Stimulated activated CD4-positive, alpha-beta T cell treated with anti-CD3 and anti-CD28 coated beads, Interleukin-1b, Interleukin-23, amount 100 ng/mL, for 48 hours (primary cell): Measurements from ENCODE around the gene RAB8A.
"Not testable (repeated sequence)": the region's sequence is repeated elsewhere in the genome, so short reads cannot be mapped to it uniquely, and the experiment has no call there.

Experiments
- DNase-seq: peaks from one replicate; pipeline ENCODE4 v3.0.0-alpha.2; 2020

The RAB8A gene

DNA sequence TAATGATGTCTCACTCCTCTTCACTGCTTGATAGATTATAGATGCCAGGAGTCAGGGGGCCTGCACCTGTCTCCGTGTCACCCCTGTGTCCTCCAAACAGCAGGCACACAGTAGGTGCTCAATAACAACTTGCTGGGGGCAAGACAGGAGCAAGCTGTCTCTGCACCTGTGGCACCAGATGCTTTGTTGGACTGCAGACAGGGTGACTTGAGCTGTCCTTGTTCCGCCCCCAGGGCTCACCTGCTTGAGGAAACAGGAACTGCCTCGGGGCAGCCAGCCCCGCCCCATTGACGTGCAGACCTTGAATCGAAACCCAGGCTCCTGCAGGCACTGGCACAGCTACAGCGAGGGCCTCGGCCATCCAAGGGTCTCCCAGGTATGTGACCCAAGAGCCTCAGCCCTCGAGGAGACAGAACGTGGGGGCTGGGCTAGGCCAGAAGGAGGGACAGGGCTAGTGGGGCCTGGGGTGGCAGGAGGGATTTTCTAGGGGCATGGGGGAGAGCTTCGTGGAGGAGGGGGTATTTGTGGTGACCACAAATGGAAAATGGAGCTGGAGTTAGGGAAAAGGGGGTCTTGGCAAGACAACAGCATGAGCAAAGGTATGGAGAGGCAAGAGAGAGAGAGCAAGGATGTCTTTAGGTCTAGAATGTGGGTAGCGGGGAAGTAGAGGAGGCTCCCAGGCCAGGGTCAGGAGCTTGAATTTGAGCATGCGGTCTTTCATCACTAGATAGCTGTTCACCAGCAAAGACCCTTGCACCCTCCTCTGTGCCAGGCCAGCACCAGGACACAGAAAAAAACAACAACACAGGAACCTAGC lies 31.9 kb downstream of the RAB8A start, which contains the start of gene HSH2D:
TSS of gene HSH2D (plus strand) at position 287 of the 817 bp plus-strand sequence. CDS start 5,066 bp downstream, outside the sequence.
- peak; percentile 81 for DNase-seq

DNA sequence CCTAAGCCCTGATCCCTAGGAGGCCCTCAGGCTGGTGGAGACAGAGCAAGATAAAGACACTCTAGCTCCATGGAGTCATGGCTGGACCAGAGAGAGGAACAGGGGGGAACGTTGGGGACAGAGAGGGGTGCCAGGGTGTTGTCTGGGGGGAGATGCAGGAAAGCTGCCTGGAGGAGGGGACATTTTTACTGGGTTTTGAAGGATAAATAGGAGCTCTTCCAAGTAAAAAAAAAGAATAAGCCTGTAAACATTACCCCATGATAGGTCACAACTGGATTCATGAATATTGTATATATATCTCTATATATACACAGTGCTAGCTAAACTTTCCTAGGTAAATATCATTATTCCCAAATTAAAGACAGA lies 32.5 kb downstream of the RAB8A start:
- no peak for DNase-seq

DNA sequence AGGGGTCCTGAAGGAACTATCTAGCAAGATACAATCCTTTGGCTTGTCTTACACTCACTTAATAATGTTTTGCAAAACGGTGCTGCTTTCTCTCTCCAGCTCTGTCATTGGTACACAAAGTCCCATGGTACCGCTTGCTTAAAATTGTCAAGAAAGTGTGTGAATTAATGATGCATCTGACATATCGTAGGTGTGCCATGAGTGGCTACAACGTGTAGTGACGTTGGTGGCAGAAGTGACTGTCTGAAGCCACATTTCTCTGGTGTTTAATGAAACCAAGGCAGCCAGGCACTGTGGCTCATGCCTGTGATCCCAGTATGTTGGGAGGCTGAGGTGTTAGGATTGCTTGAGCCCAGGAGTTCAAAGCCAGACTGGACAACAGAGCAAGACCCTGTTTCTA lies 34.4 kb downstream of the RAB8A start:
- DNase-seq, result no peak

DNA sequence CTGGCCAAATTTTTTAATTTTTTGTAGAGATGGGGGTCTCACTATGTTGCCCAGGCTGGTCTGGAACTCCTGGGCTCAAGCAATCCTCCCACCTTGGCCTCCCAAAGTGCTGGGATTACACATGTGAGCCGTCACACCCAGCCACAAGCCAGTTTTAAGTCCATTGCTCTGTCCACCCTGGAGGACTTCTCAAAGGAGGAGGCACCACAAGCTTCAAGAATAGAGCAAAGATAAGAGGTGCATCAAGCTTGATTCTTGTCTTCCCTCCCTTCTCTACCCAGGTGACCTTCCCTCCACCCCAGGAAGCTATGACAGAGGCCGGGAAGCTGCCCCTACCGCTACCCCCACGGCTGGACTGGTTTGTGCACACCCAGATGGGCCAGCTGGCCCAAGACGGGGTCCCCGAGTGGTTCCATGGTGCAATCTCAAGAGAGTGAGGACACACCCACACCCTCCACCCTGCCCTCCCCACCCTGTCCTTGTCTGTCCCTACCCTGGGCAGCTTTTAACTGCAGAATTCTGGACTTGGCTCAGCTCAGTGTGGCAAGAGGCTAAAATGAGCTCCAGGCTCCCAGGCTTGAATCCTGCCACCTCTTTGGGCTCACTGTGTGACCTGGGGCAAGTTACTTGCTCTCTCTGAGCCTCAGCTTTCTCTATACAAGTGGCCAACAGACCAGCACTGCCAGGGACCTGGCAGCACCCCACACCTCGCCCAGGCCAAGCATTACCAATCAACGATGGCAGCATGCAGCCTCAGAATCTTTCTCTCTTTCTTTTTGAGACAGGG lies 36.9 kb downstream of the RAB8A start:
- DNase-seq, result no peak

DNA sequence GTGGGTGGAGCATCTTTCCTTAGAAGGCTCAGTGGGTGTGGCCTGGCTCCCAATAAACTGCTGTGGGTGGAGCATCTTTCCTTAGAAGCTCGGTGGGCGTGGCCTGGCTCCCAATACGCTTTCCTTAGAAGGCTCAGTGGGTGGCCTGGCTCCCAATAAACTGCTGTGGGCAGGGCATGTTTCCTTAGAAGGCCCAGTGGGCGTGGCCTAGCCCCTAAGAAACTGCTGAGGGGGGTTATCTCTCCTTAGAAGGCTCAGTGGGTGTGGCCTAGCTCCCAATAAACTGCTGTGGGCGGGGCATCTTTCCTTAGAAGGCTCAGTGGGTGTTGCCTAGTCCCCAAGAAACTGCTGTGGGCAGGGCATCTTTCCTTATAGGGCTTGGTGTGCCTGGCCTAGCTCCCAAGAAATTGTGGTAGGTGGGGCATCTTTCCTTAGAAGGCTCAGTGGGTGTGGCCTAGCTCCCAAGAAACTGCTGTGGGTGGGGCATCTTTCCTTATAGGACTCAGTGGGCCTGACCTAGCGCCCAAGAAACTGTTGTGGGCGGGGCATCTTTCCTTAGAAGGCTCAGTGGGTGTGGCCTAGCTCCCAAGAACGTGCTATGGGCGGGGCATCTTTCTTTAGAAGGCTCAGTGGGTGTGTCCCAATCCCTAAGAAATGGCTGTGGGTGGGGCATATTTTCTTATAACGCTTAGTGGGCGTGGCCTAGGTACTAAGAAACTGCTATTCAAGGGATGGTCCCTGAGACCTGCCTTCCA lies 42.1 kb downstream of the RAB8A start:
- DNase-seq, result peak; percentile 42

DNA sequence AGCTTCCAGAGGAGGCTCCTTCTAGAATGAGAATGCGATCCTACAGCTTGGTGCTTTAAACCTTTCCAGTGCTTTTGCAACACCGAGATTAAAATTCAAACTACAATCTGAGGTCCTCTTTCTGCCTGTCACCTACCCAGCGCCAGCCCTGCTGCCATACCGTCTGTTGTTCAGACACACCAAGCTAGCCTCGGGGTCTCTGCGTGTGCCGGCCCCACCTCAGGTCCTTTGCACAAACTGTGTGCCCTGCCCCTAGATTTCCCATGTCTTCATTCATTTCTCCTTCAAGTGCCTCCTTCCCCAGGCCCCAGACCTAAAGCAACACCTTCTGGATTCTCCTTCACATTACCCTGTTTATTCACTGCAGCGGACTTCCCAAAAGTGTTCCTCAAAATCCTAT lies 42.9 kb downstream of the RAB8A start:
- no peak for DNase-seq

DNA sequence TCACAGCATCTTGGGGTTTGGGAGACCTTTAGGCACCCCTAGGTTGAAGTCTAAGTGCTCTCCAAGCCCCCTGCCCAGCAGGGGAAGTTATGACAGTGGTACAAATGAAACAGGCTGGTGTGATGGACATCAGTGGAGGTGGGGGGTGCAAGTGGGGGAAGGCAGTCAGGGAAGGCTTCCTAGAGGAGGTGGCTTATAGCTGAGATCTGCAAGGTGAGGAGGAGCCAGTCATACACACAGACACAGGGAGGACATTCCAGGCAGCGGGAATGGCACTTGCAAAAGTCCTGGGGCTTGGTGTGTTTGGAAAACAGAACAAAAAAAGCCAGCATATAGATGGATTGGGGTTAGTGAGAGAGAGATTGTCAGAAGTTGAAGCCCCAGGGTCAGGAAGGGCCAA lies 43.4 kb downstream of the RAB8A start:
- DNase-seq, result no peak

DNA sequence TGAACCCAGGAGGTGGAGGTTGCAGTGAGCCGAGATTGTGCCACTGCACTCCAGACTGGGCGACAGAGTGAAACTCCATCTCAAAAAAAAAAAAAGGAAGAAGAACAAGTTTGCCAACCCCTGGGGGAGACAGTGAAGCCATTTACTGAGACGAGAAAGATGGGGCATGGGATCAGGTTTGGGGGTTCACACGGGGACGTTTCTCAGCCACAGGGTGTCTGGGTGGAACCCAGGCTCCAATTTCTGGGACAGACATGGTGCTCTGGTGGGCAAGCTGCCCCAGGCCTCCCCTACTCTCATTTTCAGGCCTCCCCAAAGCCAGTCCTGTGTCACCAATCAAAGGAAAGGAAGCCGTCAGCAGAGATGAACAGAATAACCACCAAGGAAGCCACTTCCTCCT lies 45.2 kb downstream of the RAB8A start:
- DNase-seq, result no peak

DNA sequence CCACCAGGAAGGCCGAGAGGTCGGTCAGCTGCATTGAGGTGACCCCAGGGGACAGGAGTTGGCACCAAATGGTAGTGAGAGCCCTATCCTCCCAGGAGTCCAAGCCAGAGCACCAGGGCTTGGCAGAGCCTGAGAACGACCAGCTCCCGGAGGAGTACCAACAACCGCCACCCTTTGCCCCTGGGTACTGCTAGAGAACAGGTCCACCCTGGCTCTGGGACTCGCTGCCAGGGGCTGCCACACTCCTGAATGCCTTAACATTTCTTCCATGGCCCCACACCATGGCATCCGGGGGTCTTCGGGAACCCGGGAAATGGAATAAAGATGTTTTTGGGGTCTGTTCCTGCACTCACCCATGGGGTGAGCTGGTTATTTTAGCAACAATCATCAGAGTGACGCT lies 45.9 kb downstream of the RAB8A start:
- no peak for DNase-seq

DNA sequence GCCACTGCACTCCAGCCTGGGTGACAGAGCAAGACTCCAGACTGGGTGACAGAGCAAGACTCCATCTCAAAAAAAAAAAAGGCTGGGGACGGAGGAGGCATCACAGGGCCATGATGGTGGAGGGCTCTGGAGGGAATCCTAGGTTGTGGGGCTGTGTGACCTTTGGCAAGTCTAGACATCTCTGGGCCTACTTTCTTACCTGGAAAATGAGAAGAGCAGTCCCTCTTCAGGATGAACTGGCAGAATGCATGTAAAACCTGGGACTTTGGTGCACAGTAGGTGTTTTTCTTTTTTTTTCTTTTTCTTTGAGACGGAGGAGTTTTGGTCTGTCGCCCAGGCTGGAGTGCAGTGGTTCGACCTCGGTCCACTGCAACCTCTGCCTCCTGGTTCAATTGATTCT lies 48.0 kb downstream of the RAB8A start:
- no peak for DNase-seq

DNA sequence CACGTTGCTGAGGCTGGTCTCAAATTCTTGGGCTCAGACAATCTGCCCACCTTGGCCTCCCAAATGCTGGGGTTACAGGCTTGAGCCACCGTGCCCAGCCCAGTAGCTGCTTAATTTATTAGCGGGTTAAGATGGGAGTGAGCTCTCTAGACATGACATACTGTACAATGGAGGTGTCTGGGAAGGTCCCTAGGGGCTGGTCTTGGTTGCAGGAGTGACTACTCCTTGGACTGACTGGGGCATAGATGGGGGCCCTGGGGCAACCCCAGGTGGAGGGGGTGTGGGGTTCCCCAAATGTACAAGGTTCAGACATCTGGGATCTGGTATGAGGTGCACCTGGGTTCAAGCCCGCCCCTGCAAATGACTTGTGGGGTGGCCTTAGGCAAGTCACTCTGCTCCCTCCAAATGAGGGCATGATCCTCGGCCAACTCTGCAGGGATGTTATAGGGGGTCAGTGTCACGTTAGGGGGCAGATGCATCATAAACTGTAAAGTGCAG lies 48.8 kb downstream of the RAB8A start:
- peak; percentile 15 for DNase-seq

DNA sequence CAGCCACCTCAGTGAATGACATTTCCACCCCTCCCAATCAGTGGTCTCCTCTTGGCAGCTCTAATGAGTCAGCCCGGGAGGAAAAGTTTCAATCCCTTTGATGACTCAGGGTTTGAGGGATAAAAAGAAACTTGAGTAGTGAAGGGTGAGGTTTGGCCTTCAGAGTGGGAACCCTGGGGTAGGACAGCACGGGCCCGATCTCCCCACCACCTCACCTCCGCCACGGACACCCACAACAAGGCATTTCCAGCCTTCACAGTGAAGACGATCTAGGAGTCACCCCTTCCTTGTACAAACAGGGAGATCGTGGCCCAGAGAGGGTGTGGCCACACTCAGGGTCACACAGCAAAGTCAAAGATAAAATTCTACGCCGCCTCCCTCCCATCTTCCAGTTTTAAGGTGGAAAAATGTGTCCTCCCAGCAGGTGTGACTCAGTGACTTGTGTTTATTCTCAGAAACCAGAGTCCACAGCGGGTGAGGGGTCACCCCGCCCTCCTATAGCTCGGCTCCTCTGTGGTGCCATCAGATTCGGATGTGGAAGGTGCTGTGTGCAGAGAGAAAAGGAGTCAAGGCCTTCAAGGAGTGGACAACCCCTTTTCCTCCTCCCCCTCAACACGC lies 49.4 kb downstream of the RAB8A start:
- peak; percentile 68 for DNase-seq

DNA sequence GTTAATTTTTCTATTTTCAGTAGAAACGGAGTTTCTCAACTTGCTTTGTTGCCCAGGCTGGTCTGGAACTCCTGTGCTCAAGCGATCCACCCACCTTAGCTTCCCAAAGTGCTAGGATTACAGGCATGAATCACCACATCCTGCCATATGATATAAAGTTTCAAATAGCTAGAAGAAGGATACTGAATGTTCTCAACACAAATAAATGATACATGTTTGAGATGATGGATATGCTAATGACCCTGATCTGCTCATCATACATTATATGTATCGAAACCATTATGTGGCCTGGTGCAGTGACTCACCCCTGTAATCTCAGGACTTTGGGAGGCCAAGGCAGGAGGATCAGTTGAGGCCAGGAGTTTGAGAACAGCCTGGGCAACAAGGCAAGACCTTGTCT lies 50.2 kb downstream of the RAB8A start:
- DNase-seq, result peak; percentile 57

DNA sequence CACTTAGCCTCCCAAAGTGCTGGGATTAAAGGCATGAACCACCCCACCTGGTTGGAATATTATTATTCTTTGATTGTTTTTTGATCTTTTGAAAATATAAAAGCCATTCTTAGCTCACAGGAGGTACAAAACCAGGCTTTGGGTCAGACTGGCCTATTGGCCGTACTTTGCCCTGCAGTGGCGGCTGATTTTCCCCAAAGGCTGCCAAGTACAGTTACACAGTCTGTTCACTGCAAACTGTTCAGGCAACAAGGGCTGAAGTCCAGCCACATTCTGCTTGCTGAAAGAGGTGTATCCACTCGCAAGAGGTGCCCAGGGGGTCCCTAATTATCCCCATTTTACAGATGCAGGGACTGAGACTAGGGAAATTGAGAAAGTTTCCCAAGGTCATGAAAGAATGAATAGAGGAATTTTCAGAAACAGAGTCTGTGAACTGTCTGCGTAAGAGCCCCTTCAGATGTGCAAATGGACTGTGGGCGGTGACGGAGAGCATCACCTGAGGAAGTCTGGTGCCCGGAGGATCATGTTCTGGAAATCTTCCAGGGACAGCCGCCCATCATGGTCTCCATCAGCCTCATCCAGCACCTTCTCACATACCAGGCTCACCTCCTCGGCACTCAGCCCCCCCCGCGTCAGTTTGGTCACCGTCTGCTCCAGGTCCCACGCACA lies 52.7 kb downstream of the RAB8A start:
- no peak for DNase-seq

DNA sequence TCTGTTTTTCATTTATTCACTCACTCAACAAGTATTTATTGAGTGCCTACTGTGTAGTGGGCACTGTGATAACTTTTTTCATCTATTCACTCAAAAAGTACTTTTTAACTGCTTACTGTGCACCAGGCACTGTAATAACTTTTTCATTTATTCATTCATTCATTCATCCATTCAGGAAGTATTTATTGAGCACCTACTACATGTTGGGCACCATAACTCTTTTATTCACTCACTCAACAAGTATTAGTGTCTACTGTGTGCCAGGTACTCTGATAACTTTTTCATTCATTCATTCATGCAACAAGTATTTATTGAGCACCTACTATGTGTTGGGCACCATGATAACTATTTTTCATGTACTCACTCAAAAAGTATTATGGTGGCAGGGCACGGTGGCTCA lies 54.7 kb downstream of the RAB8A start:
- DNase-seq, result no peak

DNA sequence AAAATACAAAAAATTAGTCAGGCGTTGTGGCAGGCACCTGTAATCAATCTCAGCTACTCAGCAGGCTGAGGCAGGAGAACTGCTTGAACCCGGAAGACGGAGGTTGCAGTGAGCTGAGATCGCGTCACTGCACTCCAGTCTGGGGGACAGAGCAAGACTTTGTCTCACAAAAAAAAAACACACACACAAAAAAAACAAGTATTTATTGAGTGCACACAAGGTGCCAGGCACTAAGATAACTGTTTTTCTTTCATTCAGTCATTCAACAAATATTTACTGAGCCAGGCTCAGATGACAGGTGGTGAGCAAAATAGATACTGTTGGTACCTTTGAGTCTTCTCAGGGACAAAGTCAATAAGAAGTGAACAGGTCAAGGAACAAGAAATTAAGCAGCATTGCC lies 55.4 kb downstream of the RAB8A start:
- no peak for DNase-seq

DNA sequence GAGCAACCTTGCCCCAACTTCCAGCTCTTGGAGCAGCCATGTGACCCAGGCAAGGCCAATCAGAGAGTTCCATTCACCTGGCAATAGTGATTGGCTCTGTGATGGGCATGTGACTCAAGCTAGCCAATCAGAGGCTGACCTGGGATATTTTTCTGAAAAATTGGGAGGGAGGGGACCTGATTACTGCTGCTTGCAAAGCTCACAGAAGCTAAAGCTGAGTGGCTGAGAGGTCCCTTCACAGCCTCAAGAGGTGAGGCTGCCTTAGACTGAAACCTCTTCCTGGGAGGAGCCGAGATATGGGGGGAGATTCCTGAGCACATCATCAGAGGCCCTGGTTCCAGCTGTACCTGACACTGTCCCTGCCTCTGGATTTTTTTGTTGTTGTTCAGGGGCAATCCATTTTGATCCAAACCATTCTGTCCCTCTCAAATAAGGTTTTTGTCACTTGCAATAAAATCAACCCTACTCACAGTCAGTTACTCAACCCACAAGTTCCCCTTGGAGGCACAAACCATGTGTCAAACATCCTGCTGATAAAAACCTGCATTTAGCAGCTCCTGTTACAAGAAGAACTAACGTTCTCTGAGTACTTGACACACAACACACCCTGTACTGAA lies 56.9 kb downstream of the RAB8A start:
- no peak for DNase-seq

DNA sequence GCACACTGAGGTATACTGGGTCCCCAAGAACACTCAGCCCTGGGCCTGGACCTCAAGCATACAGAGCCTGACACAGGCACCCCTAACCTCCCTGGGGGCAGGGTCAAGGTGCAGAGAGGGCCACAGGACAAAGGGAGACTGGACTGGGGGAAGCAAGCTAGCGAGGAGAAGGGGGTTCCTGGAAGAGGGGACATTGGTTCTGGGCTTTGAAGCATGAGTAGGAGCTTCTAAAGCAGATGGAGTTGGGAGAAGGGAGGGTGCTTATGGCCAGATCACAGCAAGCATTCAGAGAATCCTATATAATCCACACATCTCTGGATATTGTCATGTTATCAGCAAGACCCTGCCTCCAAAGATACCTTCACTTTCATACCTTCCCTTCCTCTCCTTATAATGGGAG lies 58.4 kb downstream of the RAB8A start:
- no peak for DNase-seq

DNA sequence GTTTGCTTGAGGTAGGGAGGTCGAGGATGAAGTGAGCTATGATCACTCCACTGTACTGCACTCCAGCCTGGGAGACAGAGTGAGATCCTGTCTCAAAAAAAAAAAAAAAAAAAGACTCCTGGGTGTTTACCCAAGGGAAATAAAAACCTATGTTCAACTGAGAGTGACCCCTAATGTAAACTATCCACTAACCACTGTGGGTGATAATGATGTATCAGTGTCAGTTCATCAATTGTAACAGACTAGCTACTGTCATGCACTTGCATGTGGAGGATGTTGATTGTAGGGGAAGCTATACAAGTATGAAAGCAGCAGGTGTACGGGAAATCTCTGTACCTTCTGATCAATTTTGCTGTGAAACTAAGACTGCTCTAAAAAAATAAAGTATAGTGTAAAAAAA lies 64.3 kb downstream of the RAB8A start:
- no peak for DNase-seq

DNA sequence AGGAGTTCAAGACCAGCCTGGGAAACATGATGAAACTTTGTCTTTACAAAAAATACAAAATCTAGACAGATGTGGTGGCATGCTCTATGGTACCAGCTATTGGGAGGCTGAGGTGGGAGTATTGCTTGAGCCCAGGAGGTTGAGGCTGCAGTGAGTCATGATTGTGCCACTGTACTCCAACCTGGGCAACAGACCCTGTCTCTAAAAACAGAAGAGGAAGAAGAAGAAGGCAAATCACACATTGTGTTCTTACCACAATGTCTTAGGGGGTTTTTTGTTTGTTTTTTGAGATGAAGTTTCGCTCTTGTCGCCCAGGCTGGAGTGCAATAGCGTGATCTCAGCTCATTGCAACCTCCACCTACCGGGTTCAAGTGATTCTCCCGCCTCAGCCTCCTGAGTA lies 67.2 kb downstream of the RAB8A start:
- DNase-seq, result not testable (repeated sequence)

DNA sequence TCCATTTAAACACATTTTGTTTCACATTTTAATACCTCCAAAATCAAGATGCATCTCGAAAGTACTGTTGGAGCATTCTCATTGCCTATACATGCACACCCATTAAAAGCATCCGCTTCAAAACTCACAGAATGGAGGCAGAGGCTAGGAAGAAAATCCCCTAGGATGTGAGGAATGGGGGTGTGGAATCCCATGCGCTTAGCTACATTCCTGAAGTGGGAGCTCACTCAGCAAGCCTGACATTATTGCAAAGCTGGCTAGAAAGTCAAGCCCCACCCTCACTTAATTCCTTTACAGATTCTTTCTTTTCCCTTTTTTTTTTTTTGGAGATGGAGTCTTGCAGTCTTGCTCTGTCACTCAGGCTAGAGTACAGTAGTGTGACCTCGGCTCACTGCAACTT lies 68.9 kb downstream of the RAB8A start:
- DNase-seq, result no peak
